Kidney (tissue), 14 donors: Measurements from ENCODE around the gene ADGRD1. TPM values are rescaled to one million over a fixed set of nuclear protein-coding genes. Genes with fewer than 3 reads are reported as not detected.

Experiments used
- DNase-seq, 5 donors: peaks; one replicate each; pipeline ENCODE4 v3.0.0-alpha.2; 2013 to 2020
- FAIRE-seq: peaks from 2 replicates; lab custom pipeline; 2012; peaks lifted over from hg19 to GRCh38; lab: Jason Lieb, UNC
- H3K27ac ChIP-seq, 2 donors: one replicate each; pipeline ENCODE4 v1.7.0; 2013; ENCODE audit warnings: low read depth in 2 of 2, low read length in 2 of 2, inconsistent platforms in 1 of 2
- H3K27me3 ChIP-seq: one replicate; pipeline ENCODE4 v1.7.1; 2013; ENCODE audit warnings: low read length, inconsistent platforms; ENCODE audit not compliant: control insufficient read depth, insufficient read depth
- H3K36me3 ChIP-seq, 3 donors: one replicate each; pipeline versions ENCODE4 v1.7.0 to v1.7.1; 2013; ENCODE audit warnings: low read length in 3 of 3, control low read depth in 1 of 3, inconsistent platforms in 1 of 3; ENCODE audit not compliant: insufficient read depth in 3 of 3, control insufficient read depth in 2 of 3
- H3K4me1 ChIP-seq, 3 donors: one replicate each; pipeline versions ENCODE4 v1.7.0 to v1.7.1; 2013; ENCODE audit warnings: low read length in 3 of 3, inconsistent platforms in 1 of 3, low read depth in 1 of 3; ENCODE audit not compliant: control insufficient read depth in 2 of 3, insufficient read depth in 2 of 3
- H3K4me3 ChIP-seq, 3 donors: one replicate each; pipeline versions ENCODE4 v1.7.0 to v1.8.1; 2013; ENCODE audit warnings: low read length in 3 of 3, control low read depth in 1 of 3, inconsistent platforms in 1 of 3
- H3K9ac ChIP-seq, 3 donors: one replicate each; pipeline versions ENCODE4 v1.7.0 to v1.7.1; 2013; ENCODE audit warnings: low read length in 3 of 3, control low read depth in 1 of 3, inconsistent platforms in 1 of 3
- H3K9me3 ChIP-seq, 3 donors: one replicate each; pipeline versions ENCODE4 v1.7.0 to v1.7.1; 2013; ENCODE audit warnings: low read length in 3 of 3, control low read depth in 1 of 3, inconsistent platforms in 1 of 3; ENCODE audit not compliant: control insufficient read depth in 2 of 3, insufficient read depth in 1 of 3
- intact Hi-C: fragments of 100-400 bp; cut with DNase I; formaldehyde crosslinking; loops from one replicate; pipeline ENCODE4 v1.11.1; 2022
- polyA plus RNA-seq: library from polyadenylated mRNA; stranded (reverse); fragments of 350-450 nt; fragmentation: Illumina TruSeq; extraction: RNeasy Lipid Tissue Mini Kit (QIAGEN cat#74804); gene quantifications from one replicate; pipeline ENCODE4 v1.2.3, GENCODE V29; 2014; ENCODE audit warnings: low read depth, low replicate concordance; ENCODE audit not compliant: insufficient read depth
- total RNA-seq: library from RNA; stranded (reverse); fragmentation: NEBNext Ultra II Directional; extraction: Animal tissue kit (Norgen Biotek cat#: 25700); gene quantifications from one replicate; pipeline ENCODE4 v1.2.1, GENCODE V29; 2021
- TF ChIP-seq, protein P1 (sequence below): IDR thresholded peaks from 3 replicates; pipeline ENCODE4 v1.5.1; 2012; ENCODE audit warnings: mild to moderate bottlenecking, moderate library complexity, borderline replicate concordance; ENCODE audit not compliant: insufficient read depth; ENCODE audit errors: extremely low read depth
- donor health status: control.
- donor health status: control.
- donor health status: control.
- donor health status: control.
- donor health status: control.
- donor health status: DM: yes; HTN: yes; CAD: no.
- donor health status: Normal renal cell carcinoma (clear cell type).

Gene ADGRD1
- total and polyA plus RNA-seq, 2 donors from 2014 or later, result 1.7 to 6.7 TPM

DNA sequence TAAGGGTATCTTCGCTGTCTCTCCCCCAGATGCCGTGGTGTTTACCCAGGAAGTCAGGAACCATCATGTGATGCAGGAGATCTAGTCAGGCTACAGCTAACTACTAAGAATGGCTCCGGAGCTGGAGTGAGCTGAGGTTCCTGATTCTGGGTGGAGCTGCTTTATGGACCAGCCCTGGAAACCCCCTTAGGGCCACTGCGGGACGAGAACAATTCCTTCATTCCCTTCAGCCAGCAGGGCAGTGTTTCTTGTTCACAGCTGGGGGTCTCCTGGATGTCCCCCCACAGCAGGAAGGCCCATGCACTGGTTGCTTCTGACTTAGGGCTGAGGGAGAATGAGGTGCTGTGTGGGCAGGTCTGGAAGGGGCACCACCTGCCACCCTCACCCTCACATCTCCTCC is 199.3 kb downstream of the ADGRD1 start:
- TF ChIP-seq, protein P1, sequence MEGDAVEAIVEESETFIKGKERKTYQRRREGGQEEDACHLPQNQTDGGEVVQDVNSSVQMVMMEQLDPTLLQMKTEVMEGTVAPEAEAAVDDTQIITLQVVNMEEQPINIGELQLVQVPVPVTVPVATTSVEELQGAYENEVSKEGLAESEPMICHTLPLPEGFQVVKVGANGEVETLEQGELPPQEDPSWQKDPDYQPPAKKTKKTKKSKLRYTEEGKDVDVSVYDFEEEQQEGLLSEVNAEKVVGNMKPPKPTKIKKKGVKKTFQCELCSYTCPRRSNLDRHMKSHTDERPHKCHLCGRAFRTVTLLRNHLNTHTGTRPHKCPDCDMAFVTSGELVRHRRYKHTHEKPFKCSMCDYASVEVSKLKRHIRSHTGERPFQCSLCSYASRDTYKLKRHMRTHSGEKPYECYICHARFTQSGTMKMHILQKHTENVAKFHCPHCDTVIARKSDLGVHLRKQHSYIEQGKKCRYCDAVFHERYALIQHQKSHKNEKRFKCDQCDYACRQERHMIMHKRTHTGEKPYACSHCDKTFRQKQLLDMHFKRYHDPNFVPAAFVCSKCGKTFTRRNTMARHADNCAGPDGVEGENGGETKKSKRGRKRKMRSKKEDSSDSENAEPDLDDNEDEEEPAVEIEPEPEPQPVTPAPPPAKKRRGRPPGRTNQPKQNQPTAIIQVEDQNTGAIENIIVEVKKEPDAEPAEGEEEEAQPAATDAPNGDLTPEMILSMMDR, result no peak
- Histone ChIP-seq H3K27ac (no peak overlapping the region), H3K36me3 (no peaks in the 10 kb centered on the region), H3K4me1 (no peaks in the 10 kb centered on the region), H3K9me3 (no peaks in the 10 kb centered on the region), H3K27me3 (no peaks in the 10 kb centered on the region), H3K9ac (no peak overlapping the region), H3K4me3 (no peak overlapping the region)
- FAIRE-seq, result no peak
- no peak for DNase-seq
- intact Hi-C loops, result no loop called here

DNA sequence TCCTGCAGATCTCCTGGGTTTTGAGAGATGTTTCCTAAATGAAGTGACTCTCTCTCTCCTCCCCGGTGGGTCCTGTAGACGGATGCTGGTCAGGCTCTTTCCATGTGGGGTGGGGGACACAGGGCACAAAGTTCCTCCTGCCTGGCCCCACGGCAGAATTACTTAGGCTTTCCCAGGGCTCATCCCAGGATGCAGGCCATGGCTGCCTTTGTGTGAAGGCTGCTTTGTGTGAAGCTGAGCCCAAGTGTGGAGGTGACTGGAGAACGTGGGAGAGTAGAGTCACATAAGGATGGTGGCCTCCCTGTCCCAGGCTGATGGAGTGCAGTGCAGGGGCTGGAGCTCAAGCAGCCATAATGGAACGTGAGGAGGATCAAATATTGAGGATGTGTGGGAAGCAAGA is 200.2 kb downstream of the ADGRD1 start:
- DNase-seq (no peak), FAIRE-seq (no peak)
- H3K27ac ChIP-seq, result no peak overlapping the region
- no peaks in the 10 kb centered on the region for H3K9me3 ChIP-seq
- no peak overlapping the region for H3K4me3 ChIP-seq
- TF ChIP-seq, protein P1, result no peak
- H3K4me1 ChIP-seq, result no peaks in the 10 kb centered on the region
- intact Hi-C loops, result no loop called here
- H3K9ac ChIP-seq, result no peak overlapping the region
- no peaks in the 10 kb centered on the region for H3K36me3 ChIP-seq
- no peaks in the 10 kb centered on the region for H3K27me3 ChIP-seq

DNA sequence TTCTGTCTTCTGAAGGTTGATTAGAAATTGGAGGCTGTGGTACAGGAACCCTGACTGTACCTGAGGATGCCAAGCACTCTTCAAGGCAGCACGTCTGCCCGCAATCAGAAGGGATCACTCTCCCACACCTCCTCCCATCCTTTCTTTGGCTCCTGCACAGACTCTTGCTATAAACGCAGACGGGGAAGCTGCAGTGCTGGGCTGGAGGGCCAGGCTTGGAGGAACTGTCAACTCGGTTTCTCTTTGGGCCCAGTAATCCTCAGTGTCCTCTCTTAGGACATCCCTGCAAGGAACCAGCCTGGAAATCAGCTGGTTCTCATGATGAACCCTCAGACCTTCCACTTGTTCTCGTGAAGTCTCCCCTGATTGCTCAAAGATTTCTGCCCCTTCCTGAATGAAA is 201.4 kb downstream of the ADGRD1 start:
- intact Hi-C loops, result no loop called here

More for the DNA sequence above, 201.4 kb downstream of the ADGRD1 start:
- no peak overlapping the region for H3K27ac ChIP-seq
- H3K9me3 ChIP-seq, result no peaks in the 10 kb centered on the region
- H3K27me3 ChIP-seq, result no peaks in the 10 kb centered on the region
- no peaks in the 10 kb centered on the region for H3K36me3 ChIP-seq
- FAIRE-seq (no peak), DNase-seq (no peak)
- no peak overlapping the region for H3K4me3 ChIP-seq
- no peak overlapping the region for H3K9ac ChIP-seq
- no peaks in the 10 kb centered on the region for H3K4me1 ChIP-seq
- TF ChIP-seq, protein P1, result no peak
